Glutamatergic neuron (in vitro differentiated cells): ENCODE results near the gene OR2T6. TPM values are rescaled to one million over a fixed set of nuclear protein-coding genes. Genes with fewer than 3 reads are reported as not detected.

Experiments
- DNase-seq: peaks from one replicate; pipeline ENCODE4 v3.0.0; 2022
- H3K27ac Mint-ChIP-seq: one replicate; pipeline ENCODE4 v1.8.0; 2020; ENCODE audit warnings: mild to moderate bottlenecking, mixed read lengths, inconsistent platforms; ENCODE audit not compliant: unreplicated experiment
- H3K27me3 Mint-ChIP-seq: one replicate; pipeline ENCODE4 v1.8.0; 2020; ENCODE audit warnings: mild to moderate bottlenecking, moderate library complexity, mixed read lengths, inconsistent platforms; ENCODE audit not compliant: unreplicated experiment
- H3K36me3 Mint-ChIP-seq: one replicate; pipeline ENCODE4 v1.8.0; 2020; ENCODE audit warnings: mild to moderate bottlenecking, mixed read lengths, inconsistent platforms; ENCODE audit not compliant: unreplicated experiment
- H3K4me1 Mint-ChIP-seq: one replicate; pipeline ENCODE4 v1.8.0; 2020; ENCODE audit warnings: mild to moderate bottlenecking, low read depth, mixed read lengths, inconsistent platforms; ENCODE audit not compliant: unreplicated experiment
- H3K4me3 Mint-ChIP-seq: one replicate; pipeline ENCODE4 v1.8.0; 2020; ENCODE audit warnings: mild to moderate bottlenecking, mixed read lengths, inconsistent platforms; ENCODE audit not compliant: unreplicated experiment
- H3K9me3 Mint-ChIP-seq: one replicate; pipeline ENCODE4 v1.8.0; 2020; ENCODE audit warnings: mild to moderate bottlenecking, moderate library complexity, mixed read lengths, inconsistent platforms; ENCODE audit not compliant: unreplicated experiment
- long read RNA-seq: library from polyadenylated mRNA; unstranded; transcript quantifications from one replicate; pipeline ENCODE4 v2.0.0, GENCODE V29; 2020; ENCODE audit not compliant: unreplicated experiment
- total RNA-seq: library from RNA; stranded (reverse); fragmentation: NEBNext Ultra II Directional; extraction: Animal tissue kit (Norgen Biotek cat#: 25700); gene quantifications from one replicate; pipeline ENCODE4 v1.2.1, GENCODE V29; 2021; ENCODE audit not compliant: unreplicated experiment
- TF ChIP-seq, protein P1 (sequence below): fragments of 200-600 bp; sonication (generic); IDR thresholded peaks from one replicate; pipeline ENCODE4 v1.5.0; 2021; ENCODE audit not compliant: partially characterized antibody, unreplicated experiment

OR2T6 gene, protein sequence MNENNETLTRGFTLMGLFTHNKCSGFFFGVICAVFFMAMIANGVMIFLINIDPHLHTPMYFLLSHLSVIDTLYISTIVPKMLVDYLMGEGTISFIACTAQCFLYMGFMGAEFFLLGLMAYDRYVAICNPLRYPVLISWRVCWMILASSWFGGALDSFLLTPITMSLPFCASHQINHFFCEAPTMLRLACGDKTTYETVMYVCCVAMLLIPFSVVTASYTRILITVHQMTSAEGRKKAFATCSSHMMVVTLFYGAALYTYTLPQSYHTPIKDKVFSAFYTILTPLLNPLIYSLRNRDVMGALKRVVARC
- not detected for total RNA-seq
- long read RNA-seq: 0 reads

DNA sequence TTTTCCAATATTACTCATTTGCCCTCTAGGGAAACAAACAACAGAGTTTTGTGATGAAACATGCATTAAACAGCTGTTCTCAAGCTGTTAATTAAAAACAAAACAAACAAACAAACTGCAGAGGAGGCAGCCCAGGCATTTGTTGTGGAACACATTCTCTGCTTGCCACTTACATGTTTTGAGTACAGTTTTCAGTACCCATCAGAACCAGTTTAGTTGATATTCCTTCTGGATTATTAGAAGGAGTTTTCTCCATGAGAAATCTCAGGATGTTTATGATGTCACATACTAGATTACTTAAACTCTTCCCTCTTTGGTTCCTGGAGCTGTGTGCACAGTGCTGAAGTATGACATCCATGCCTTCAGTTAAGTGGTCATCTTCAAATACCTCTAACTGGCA, at the start of gene OR2T6:
Gene OR2T6, plus strand, starts transcription at position 301 of the 400 bp plus-strand sequence. CDS start 11,863 bp downstream, outside the sequence.
- TF ChIP-seq, protein P1, sequence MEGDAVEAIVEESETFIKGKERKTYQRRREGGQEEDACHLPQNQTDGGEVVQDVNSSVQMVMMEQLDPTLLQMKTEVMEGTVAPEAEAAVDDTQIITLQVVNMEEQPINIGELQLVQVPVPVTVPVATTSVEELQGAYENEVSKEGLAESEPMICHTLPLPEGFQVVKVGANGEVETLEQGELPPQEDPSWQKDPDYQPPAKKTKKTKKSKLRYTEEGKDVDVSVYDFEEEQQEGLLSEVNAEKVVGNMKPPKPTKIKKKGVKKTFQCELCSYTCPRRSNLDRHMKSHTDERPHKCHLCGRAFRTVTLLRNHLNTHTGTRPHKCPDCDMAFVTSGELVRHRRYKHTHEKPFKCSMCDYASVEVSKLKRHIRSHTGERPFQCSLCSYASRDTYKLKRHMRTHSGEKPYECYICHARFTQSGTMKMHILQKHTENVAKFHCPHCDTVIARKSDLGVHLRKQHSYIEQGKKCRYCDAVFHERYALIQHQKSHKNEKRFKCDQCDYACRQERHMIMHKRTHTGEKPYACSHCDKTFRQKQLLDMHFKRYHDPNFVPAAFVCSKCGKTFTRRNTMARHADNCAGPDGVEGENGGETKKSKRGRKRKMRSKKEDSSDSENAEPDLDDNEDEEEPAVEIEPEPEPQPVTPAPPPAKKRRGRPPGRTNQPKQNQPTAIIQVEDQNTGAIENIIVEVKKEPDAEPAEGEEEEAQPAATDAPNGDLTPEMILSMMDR: no peak
- H3K36me3 Mint-ChIP-seq: no peaks in the 10 kb centered on the region
- H3K27ac Mint-ChIP-seq: no peak within 1 kb of the TSS
- H3K4me1 Mint-ChIP-seq: no peaks in the 10 kb centered on the region
- H3K27me3 Mint-ChIP-seq: no peaks in the 10 kb centered on the region
- no peak for DNase-seq
- H3K4me3 Mint-ChIP-seq: no peak within 1 kb of the TSS
- H3K9me3 Mint-ChIP-seq: peaks cover 12% of the 10 kb centered on the region

DNA sequence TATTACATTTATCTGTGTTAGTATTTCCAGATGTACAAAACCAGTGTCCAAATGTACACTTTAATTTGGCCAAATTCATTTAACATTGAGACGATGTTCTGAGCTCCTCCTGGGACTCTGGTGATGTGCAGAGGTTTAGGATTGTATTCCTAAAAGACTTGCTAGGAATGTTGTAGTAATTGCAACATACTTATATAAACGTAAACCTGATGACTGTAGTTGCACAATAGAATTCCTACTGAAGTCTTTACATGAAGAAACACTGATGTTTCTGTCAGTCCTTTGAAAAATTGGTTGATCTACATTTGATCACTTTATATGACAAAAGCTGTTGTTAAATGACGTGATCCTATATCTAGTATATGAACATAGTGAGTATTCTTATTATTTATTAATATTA, 32.1 kb upstream of the OR2T6 start:
- H3K4me3 Mint-ChIP-seq: no peak overlapping the region
- no peaks in the 10 kb centered on the region for H3K4me1 Mint-ChIP-seq
- DNase-seq: no peak
- TF ChIP-seq, protein P1: no peak
- peaks cover 9% of the 10 kb centered on the region for H3K9me3 Mint-ChIP-seq
- no peak overlapping the region for H3K27ac Mint-ChIP-seq
- H3K27me3 Mint-ChIP-seq: peaks cover 3% of the 10 kb centered on the region
- H3K36me3 Mint-ChIP-seq: no peaks in the 10 kb centered on the region

DNA sequence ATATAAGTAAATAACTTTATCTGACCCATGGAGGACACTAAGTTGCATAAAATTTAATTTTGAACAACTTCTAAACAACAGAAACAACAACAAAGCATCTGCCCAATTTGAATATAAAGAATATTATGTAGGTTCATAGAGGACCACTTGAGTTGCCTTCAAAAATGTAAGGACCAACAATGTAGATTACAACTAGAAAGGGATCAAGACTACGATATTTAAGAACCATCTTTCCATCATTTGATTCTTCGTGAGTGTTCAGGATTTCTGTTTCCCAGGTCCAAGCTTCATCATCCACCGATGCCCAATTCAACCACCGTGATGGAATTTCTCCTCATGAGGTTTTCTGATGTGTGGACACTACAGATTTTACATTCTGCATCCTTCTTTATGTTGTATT, 27.1 kb upstream of the OR2T6 start, which contains the start of gene OR14C36:
Gene OR14C36, plus strand, starts transcription at position 301 of the 400 bp plus-strand sequence. Its CDS starts 0 bp downstream, at position 301.
- no peak within 1 kb of the TSS for H3K4me3 Mint-ChIP-seq
- no peaks in the 10 kb centered on the region for H3K4me1 Mint-ChIP-seq
- H3K27ac Mint-ChIP-seq: no peak within 1 kb of the TSS
- H3K27me3 Mint-ChIP-seq: no peaks in the 10 kb centered on the region
- H3K9me3 Mint-ChIP-seq: peaks cover 5% of the 10 kb centered on the region
- TF ChIP-seq, protein P1: no peak
- H3K36me3 Mint-ChIP-seq: peaks cover 5% of the 10 kb centered on the region
- no peak for DNase-seq

DNA sequence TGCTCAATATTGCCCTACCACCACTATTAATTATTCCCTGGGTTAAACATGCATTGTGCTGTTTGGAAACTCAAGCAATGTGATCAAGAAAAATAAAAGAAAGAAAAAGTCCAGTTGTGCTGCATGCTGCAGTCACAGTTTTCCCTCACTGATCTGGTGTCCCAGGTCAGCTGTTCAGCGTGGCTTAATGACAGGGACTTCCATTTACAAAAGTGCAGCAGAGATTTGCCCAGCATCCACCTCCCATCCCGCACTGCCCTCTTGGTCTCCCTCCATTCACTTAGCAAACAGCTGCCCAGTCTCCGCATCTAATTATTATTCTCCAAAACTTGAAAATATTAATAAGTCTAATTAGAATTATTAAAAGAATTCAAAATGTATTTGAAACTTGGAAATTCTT, 16.1 kb upstream of the OR2T6 start:
- Mint-ChIP-seq H3K36me3 (peaks cover 6% of the 10 kb centered on the region), H3K27ac (no peak overlapping the region), H3K9me3 (peaks cover 10% of the 10 kb centered on the region), H3K4me1 (no peaks in the 10 kb centered on the region), H3K4me3 (no peak overlapping the region), H3K27me3 (peaks cover 1% of the 10 kb centered on the region)
- DNase-seq: no peak
- TF ChIP-seq, protein P1: no peak

DNA sequence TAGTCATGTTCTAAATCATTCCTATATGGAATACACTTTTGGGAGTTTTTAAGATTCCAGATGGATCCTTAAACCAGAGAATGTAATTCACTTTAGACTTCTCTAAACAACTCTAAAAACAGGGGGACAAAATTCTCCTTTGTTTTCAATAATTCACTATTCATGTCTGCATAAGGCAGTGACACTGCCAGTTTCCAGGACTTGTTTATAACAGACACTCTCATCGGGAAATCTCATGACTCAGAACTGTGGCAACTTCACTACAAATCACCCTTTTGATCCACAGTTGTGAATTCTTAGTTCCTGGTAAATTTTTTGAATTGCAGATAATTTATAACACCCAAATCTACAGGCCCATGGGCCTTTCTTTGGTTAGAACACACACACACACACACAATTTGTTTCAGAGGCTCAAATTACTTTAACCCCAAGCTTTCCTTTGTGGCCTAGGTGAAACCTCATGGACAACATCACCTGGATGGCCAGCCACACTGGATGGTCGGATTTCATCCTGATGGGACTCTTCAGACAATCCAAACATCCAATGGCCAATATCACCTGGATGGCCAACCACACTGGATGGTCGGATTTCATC, 14.3 kb upstream of the OR2T6 start, which contains the start of gene OR2T4:
Gene OR2T4, plus strand, starts transcription at position 545 of the 595 bp plus-strand sequence. Its CDS starts 0 bp downstream, at position 545.
- Mint-ChIP-seq H3K4me1 (no peaks in the 10 kb centered on the region), H3K27me3 (peaks cover 1% of the 10 kb centered on the region), H3K27ac (no peak within 1 kb of the TSS), H3K4me3 (no peak within 1 kb of the TSS), H3K9me3 (peaks cover 13% of the 10 kb centered on the region), H3K36me3 (peaks cover 6% of the 10 kb centered on the region)
- TF ChIP-seq, protein P1: no peak
- no peak for DNase-seq
